GM23338 (cell line): ENCODE results near the gene LARGE1. TPM values are rescaled to one million over a fixed set of nuclear protein-coding genes. Genes with fewer than 3 reads are reported as not detected.

Experiments used
- ATAC-seq: fragments of 200-7000 bp; cut with Tn5 transposase; 3 replicates; pipeline ENCODE4 v1.9.1; 2020
- DNase-seq: peaks from one replicate; pipeline ENCODE4 v3.0.0-alpha.2; 2015; ENCODE audit warnings: low spot score
- H2AFZ ChIP-seq: fragments of 200-600 bp; sonication (generic); 2 replicates; pipeline ENCODE4 v1.8.0; 2016; ENCODE audit warnings: antibody characterized with exemption, mild to moderate bottlenecking, moderate library complexity
- H3F3A ChIP-seq: fragments of 200-600 bp; sonication (generic); replicated peaks from 2 replicates; pipeline ENCODE4 v1.8.0; 2017; ENCODE audit warnings: antibody characterized with exemption, mixed run types, low read depth
- H3K27ac ChIP-seq: fragments of 200-600 bp; sonication (generic); 2 replicates; pipeline ENCODE4 v1.6.1; 2016; ENCODE audit warnings: low read depth
- H3K27me3 ChIP-seq: fragments of 200-600 bp; sonication (generic); 2 replicates; pipeline ENCODE4 v1.8.0; 2016; ENCODE audit warnings: mild to moderate bottlenecking, mixed run types, moderate library complexity; ENCODE audit not compliant: insufficient read depth
- H3K36me3 ChIP-seq: fragments of 200-600 bp; sonication (generic); 2 replicates; pipeline ENCODE4 v1.8.0; 2016; ENCODE audit warnings: mild to moderate bottlenecking; ENCODE audit not compliant: insufficient read depth
- H3K4me1 ChIP-seq: fragments of 200-600 bp; sonication (generic); 2 replicates; pipeline ENCODE4 v1.8.0; 2016; ENCODE audit warnings: mild to moderate bottlenecking, moderate library complexity; ENCODE audit not compliant: insufficient read depth
- H3K4me2 ChIP-seq: fragments of 200-600 bp; sonication (generic); 2 replicates; pipeline ENCODE4 v1.7.1; 2017; ENCODE audit warnings: mixed run types
- H3K4me3 ChIP-seq: fragments of 200-600 bp; sonication (generic); 2 replicates; pipeline ENCODE4 v1.6.1; 2016; ENCODE audit warnings: mixed run types
- H3K79me2 ChIP-seq: fragments of 200-600 bp; sonication (generic); replicated peaks from 2 replicates; pipeline ENCODE4 v1.8.0; 2017; ENCODE audit warnings: mild to moderate bottlenecking; ENCODE audit not compliant: insufficient read depth
- H3K9me2 ChIP-seq: fragments of 200-600 bp; sonication (generic); 2 replicates; pipeline ENCODE4 v1.8.0; 2017; ENCODE audit not compliant: insufficient read depth
- H4K20me1 ChIP-seq: fragments of 200-600 bp; sonication (generic); replicated peaks from 2 replicates; pipeline ENCODE4 v1.8.0; 2017; ENCODE audit warnings: mild to moderate bottlenecking; ENCODE audit not compliant: insufficient read depth
- H3K27ac Mint-ChIP-seq: 2 replicates; pipeline ENCODE4 v1.8.0; 2020; ENCODE audit warnings: inconsistent platforms, mild to moderate bottlenecking, moderate library complexity, mixed read lengths
- H3K27me3 Mint-ChIP-seq: 3 replicates; pipeline ENCODE4 v1.8.0; 2022; ENCODE audit warnings: low read depth, mild to moderate bottlenecking, moderate library complexity, mixed read lengths, inconsistent platforms; ENCODE audit not compliant: insufficient read depth, poor library complexity
- H3K36me3 Mint-ChIP-seq: 3 replicates; pipeline ENCODE4 v1.8.0; 2021; ENCODE audit warnings: low read depth, mild to moderate bottlenecking, inconsistent platforms, moderate library complexity, mixed read lengths
- H3K4me1 Mint-ChIP-seq: 3 replicates; pipeline ENCODE4 v1.8.0; 2020; ENCODE audit warnings: mild to moderate bottlenecking, inconsistent platforms, mixed read lengths
- H3K4me3 Mint-ChIP-seq: 3 replicates; pipeline ENCODE4 v1.8.0; 2021; ENCODE audit warnings: moderate library complexity, mild to moderate bottlenecking, inconsistent platforms, mixed read lengths
- H3K9me3 Mint-ChIP-seq: 3 replicates; pipeline ENCODE4 v1.8.0; 2020; ENCODE audit warnings: moderate library complexity, mild to moderate bottlenecking, inconsistent platforms, mixed read lengths
- CREB1 ChIP-seq: fragments of 250-450 bp; sonication (Bioruptor Pico); IDR thresholded peaks from 2 replicates; pipeline ENCODE4 v1.5.0; 2020; ENCODE audit warnings: low read depth, mild to moderate bottlenecking, moderate library complexity
- ETS1 ChIP-seq: IDR thresholded peaks from 2 replicates; pipeline ENCODE4 v1.6.1; 2016; ENCODE audit warnings: antibody characterized with exemption
- EZH2 ChIP-seq: fragments of 200-600 bp; sonication (generic); IDR thresholded peaks from one replicate; pipeline ENCODE4 v1.8.0; 2017; ENCODE audit warnings: antibody characterized with exemption, mild to moderate bottlenecking, low read depth; ENCODE audit not compliant: unreplicated experiment
- EZH2phosphoT487 ChIP-seq: fragments of 200-600 bp; sonication (generic); IDR thresholded peaks from one replicate; pipeline ENCODE4 v1.8.1; 2018; ENCODE audit warnings: antibody characterized with exemption; ENCODE audit not compliant: unreplicated experiment
- JUNB ChIP-seq: IDR thresholded peaks from one replicate; pipeline ENCODE4 v1.6.1; 2016; ENCODE audit warnings: antibody characterized with exemption; ENCODE audit not compliant: unreplicated experiment
- NANOG ChIP-seq: IDR thresholded peaks from 2 replicates; pipeline ENCODE4 v1.6.1; 2016; ENCODE audit warnings: antibody characterized with exemption, borderline replicate concordance
- POLR2AphosphoS5 ChIP-seq: IDR thresholded peaks from 2 replicates; pipeline ENCODE4 v1.6.1; 2016; ENCODE audit warnings: antibody characterized with exemption, low read depth
- REST ChIP-seq: IDR thresholded peaks from one replicate; pipeline ENCODE4 v1.6.1; 2018; ENCODE audit warnings: antibody characterized with exemption; ENCODE audit not compliant: unreplicated experiment
- STAT1 ChIP-seq: IDR thresholded peaks from one replicate; pipeline ENCODE4 v1.6.1; 2016; ENCODE audit warnings: antibody characterized with exemption; ENCODE audit not compliant: unreplicated experiment
- ZNF114 ChIP-seq: fragments of 250-450 bp; sonication (Bioruptor Pico); IDR thresholded peaks from 2 replicates; pipeline ENCODE4 v1.5.0; 2020; ENCODE audit warnings: mild to moderate bottlenecking, moderate library complexity
- ZNF331 ChIP-seq: fragments of 250-450 bp; sonication (Bioruptor Pico); IDR thresholded peaks from 2 replicates; pipeline ENCODE4 v1.5.0; 2020; ENCODE audit warnings: low read depth, mild to moderate bottlenecking, moderate library complexity
- ZNF462 ChIP-seq: fragments of 250-450 bp; sonication (Bioruptor Pico); IDR thresholded peaks from 2 replicates; pipeline ENCODE4 v1.5.0; 2020; ENCODE audit warnings: mild to moderate bottlenecking, moderate library complexity
- polyA plus RNA-seq: library from polyadenylated mRNA; unstranded; fragments of >200 nt; fragmentation: Nextera tagmentation; extraction: Ambion mirVana; gene quantifications from 2 replicates; pipeline ENCODE4 v1.2.1, GENCODE V29; 2016
- total RNA-seq: library from RNA; depleted of rRNA; stranded (reverse); fragments of >200 nt; shearing (Covaris generic); gene quantifications from 2 replicates; pipeline ENCODE4 v1.2.3, GENCODE V29; 2014

The LARGE1 gene
- total and polyA plus RNA-seq, 2 experiments from 2014 or later: 12.8 to 75.6 TPM

- H3K9me3 Mint-ChIP-seq: no peaks in the 10 kb centered on the region
- peaks cover 43% of the 10 kb centered on the region for H3K36me3 Mint-ChIP-seq
- TF ChIP-seq ZNF462 (CRISPR knock-in tag): no peak
- no peak for TF ChIP-seq NANOG
- no peak for TF ChIP-seq JUNB
- TF ChIP-seq ZNF114: no peak
- no peak for TF ChIP-seq EZH2
- TF ChIP-seq REST: no peak
- TF ChIP-seq ETS1: no peak
- no peak for TF ChIP-seq STAT1
- no peak for TF ChIP-seq EZH2phosphoT487
- TF ChIP-seq CREB1 (CRISPR knock-in tag): no peak
- no peak for TF ChIP-seq POLR2AphosphoS5
- no peak for TF ChIP-seq ZNF331 (CRISPR knock-in tag)
- DNase-seq (no peak), ATAC-seq (no peak)
- Histone ChIP-seq H3K36me3 (no peaks in the 10 kb centered on the region; the same call in none of the 2 replicates), H3K4me3 (no peak overlapping the region), H3K27ac (no peak overlapping the region), H3F3A (no peaks in the 10 kb centered on the region), H3K4me2 (no peak overlapping the region), H3K79me2 (peaks cover 4% of the 10 kb centered on the region; the same call in 1 of the 2 replicates), H3K27me3 (no peaks in the 10 kb centered on the region), H4K20me1 (peaks cover 32% of the 10 kb centered on the region), H3K9me2 (no peaks in the 10 kb centered on the region), H2AFZ (no peak overlapping the region), H3K4me1 (no peaks in the 10 kb centered on the region)
- H3K4me3 Mint-ChIP-seq: no peak overlapping the region
- no peak overlapping the region for H3K27ac Mint-ChIP-seq
- H3K27me3 Mint-ChIP-seq: peaks cover 4% of the 10 kb centered on the region
- peaks cover 12% of the 10 kb centered on the region; the same call in 2 of the 3 replicates for H3K4me1 Mint-ChIP-seq
Observed at GRCh38 chr22:33598821-33599220, 321.5 kb downstream of the LARGE1 start.
